ENCODE measurements around the gene TSG101. TPM values are rescaled to one million over a fixed set of nuclear protein-coding genes. Genes with fewer than 3 reads are reported as not detected.

Gene TSG101
- polyA plus RNA-seq, 1 donor (not counting 4 experiments of a cell fraction or from before 2014, with no cell fraction given): 113 TPM

- no peak overlapping the region for H3K27ac ChIP-seq (ENCODE audit: control insufficient read depth, insufficient read depth, low read length)
- H3K9me3 ChIP-seq (ENCODE audit: control insufficient read depth, low read depth, low read length): no peaks in the 10 kb centered on the region
- H3K27me3 ChIP-seq (ENCODE audit: control insufficient read depth, extremely low read depth, insufficient read depth, low read length): no peaks in the 10 kb centered on the region
- H3K9ac ChIP-seq (ENCODE audit: control insufficient read depth, extremely low read depth, insufficient read depth, low read length): no peak overlapping the region
- DNase-seq (ENCODE audit: low read depth, low spot score) (no peak), FAIRE-seq (no peak)
- H3K9me1 ChIP-seq (ENCODE audit: control insufficient read depth, extremely low read depth, insufficient read depth, low read length): no peaks in the 10 kb centered on the region
- dilution Hi-C loops (cut with MboI; ENCODE audit: extremely low pct_ligation_motif_present, low sequenced_read_pairs): no loop called here
- H3K4me2 ChIP-seq (ENCODE audit: control insufficient read depth, extremely low read depth, insufficient read depth, low read depth, low read length): no peak overlapping the region
- H3K36me3 ChIP-seq (ENCODE audit: control insufficient read depth in 2 of 2, extremely low read depth in 1 of 2, insufficient read depth in 2 of 2, low read length in 2 of 2): peaks cover 0 to 1% of the 10 kb centered on the region in 2 experiments
- TF ChIP-seq CTCF (optimal IDR thresholded peaks at IDR 0.05 in 1 of 3, IDR thresholded peaks at IDR 0.05 in 1 of 3, conservative IDR thresholded peaks at IDR 0.05 in 1 of 3; ENCODE audit: extremely low read depth in 1 of 3, insufficient read depth in 2 of 3, low read length in 3 of 3) (no peak), EZH2 (IDR thresholded peaks at IDR 0.05; ENCODE audit: low read length) (no peak)
- no peak overlapping the region for H3K4me3 ChIP-seq (ENCODE audit: control insufficient read depth in 2 of 3, extremely low read depth in 1 of 3, insufficient read depth in 2 of 3, low read depth in 1 of 3, low read length in 3 of 3)
- no peaks in the 10 kb centered on the region for H3K4me1 ChIP-seq (ENCODE audit: control insufficient read depth, extremely low read depth, insufficient read depth, low read length)
- H4K20me1 ChIP-seq (ENCODE audit: control insufficient read depth, extremely low read depth, insufficient read depth, low read length): no peaks in the 10 kb centered on the region
- H2AFZ ChIP-seq (ENCODE audit: control insufficient read depth, low read length): no peak overlapping the region
- H3K79me2 ChIP-seq (ENCODE audit: control insufficient read depth, insufficient read depth, low read length): no peaks in the 10 kb centered on the region
Measured at GRCh38 chr11:18471995-18472394, 54.7 kb downstream of the TSG101 start.

GRCh38 chr11:18468961-18469360 is 57.8 kb downstream of the TSG101 start:
- Histone ChIP-seq H3K9ac (ENCODE audit: control insufficient read depth, extremely low read depth, insufficient read depth, low read length) (no peak overlapping the region), H3K9me3 (ENCODE audit: control insufficient read depth, low read depth, low read length) (no peaks in the 10 kb centered on the region), H3K27ac (ENCODE audit: control insufficient read depth, insufficient read depth, low read length) (no peak overlapping the region), H3K4me1 (ENCODE audit: control insufficient read depth, extremely low read depth, insufficient read depth, low read length) (no peaks in the 10 kb centered on the region), H3K4me3 (ENCODE audit: control insufficient read depth in 2 of 3, extremely low read depth in 1 of 3, insufficient read depth in 2 of 3, low read depth in 1 of 3, low read length in 3 of 3) (no peak overlapping the region), H3K4me2 (ENCODE audit: control insufficient read depth, extremely low read depth, insufficient read depth, low read depth, low read length) (no peak overlapping the region), H2AFZ (ENCODE audit: control insufficient read depth, low read length) (no peak overlapping the region), H3K36me3 (ENCODE audit: control insufficient read depth in 2 of 2, extremely low read depth in 1 of 2, insufficient read depth in 2 of 2, low read length in 2 of 2) (peaks cover 0 to 1% of the 10 kb centered on the region in 2 experiments), H3K79me2 (ENCODE audit: control insufficient read depth, insufficient read depth, low read length) (no peaks in the 10 kb centered on the region), H3K27me3 (ENCODE audit: control insufficient read depth, extremely low read depth, insufficient read depth, low read length) (no peaks in the 10 kb centered on the region), H3K9me1 (ENCODE audit: control insufficient read depth, extremely low read depth, insufficient read depth, low read length) (no peaks in the 10 kb centered on the region), H4K20me1 (ENCODE audit: control insufficient read depth, extremely low read depth, insufficient read depth, low read length) (no peaks in the 10 kb centered on the region)
- no peak for FAIRE-seq
- TF ChIP-seq EZH2 (IDR thresholded peaks at IDR 0.05; ENCODE audit: low read length): no peak
- TF ChIP-seq CTCF (optimal IDR thresholded peaks at IDR 0.05 in 1 of 3, IDR thresholded peaks at IDR 0.05 in 1 of 3, conservative IDR thresholded peaks at IDR 0.05 in 1 of 3; ENCODE audit: extremely low read depth in 1 of 3, insufficient read depth in 2 of 3, low read length in 3 of 3): no peak
- dilution Hi-C loops (cut with MboI; ENCODE audit: extremely low pct_ligation_motif_present, low sequenced_read_pairs): no loop called here
- DNase-seq (ENCODE audit: low read depth, low spot score): no peak

Measured in keratinocyte (primary cell).